ENCODE data around the gene CA6. TPM values are rescaled to one million over a fixed set of nuclear protein-coding genes. Genes with fewer than 3 reads are reported as not detected.
A peak's percentile ranks its signal among the peaks of the same experiment; 100 is the strongest.
"Not testable (repeated sequence)": the region's sequence is repeated elsewhere in the genome, so short reads cannot be mapped to it uniquely, and the experiment has no call there.

CA6 gene
- total RNA-seq, 1 donor from 2014 or later = not detected

- no peak for DNase-seq (ENCODE audit: low read depth in 2 of 2)
These were observed 24.3 kb downstream of the CA6 start for GRCh38 chr1:8969937-8970336.

- no peak for DNase-seq (ENCODE audit: low read depth in 2 of 2)
These were observed 25.2 kb downstream of the CA6 start for GRCh38 chr1:8970870-8971337.

- DNase-seq (ENCODE audit: low read depth in 2 of 2) = peak in 1 of 2 donors; percentile 32
These were observed 28.9 kb downstream of the CA6 start for GRCh38 chr1:8974551-8974950.

- peak in 1 of 2 donors; percentile 33 for DNase-seq (ENCODE audit: low read depth in 2 of 2)
These were observed 30.7 kb downstream of the CA6 start for GRCh38 chr1:8976338-8976737.

- DNase-seq (ENCODE audit: low read depth in 2 of 2) = no peak
These were observed 31.3 kb downstream of the CA6 start for GRCh38 chr1:8976896-8977450.

- DNase-seq (ENCODE audit: low read depth in 2 of 2) = no peak
These were observed 35.0 kb downstream of the CA6 start for GRCh38 chr1:8980656-8981055.

- DNase-seq (ENCODE audit: low read depth in 2 of 2) = no peak
These were observed 35.5 kb downstream of the CA6 start for GRCh38 chr1:8981169-8981568.

- no peak for DNase-seq (ENCODE audit: low read depth in 2 of 2)
These were observed 38.5 kb downstream of the CA6 start for GRCh38 chr1:8984203-8984602.

GRCh38 chr1:8984990-8985389, 39.3 kb downstream of the CA6 start:
- no peak for DNase-seq (ENCODE audit: low read depth in 2 of 2)

- DNase-seq (ENCODE audit: low read depth in 2 of 2) = peak; percentile 94 to 98
These were observed 40.5 kb downstream of the CA6 start for GRCh38 chr1:8985915-8986813.

- no peak for DNase-seq (ENCODE audit: low read depth in 2 of 2)
These were observed 41.1 kb downstream of the CA6 start for GRCh38 chr1:8986814-8987190.

GRCh38 chr1:8987881-8988617, 42.4 kb downstream of the CA6 start:
- peak in 1 of 2 donors; percentile 59 for DNase-seq (ENCODE audit: low read depth in 2 of 2)

GRCh38 chr1:8988618-8988967, 42.9 kb downstream of the CA6 start:
- DNase-seq (ENCODE audit: low read depth in 2 of 2) = no peak

- DNase-seq (ENCODE audit: low read depth in 2 of 2) = no peak
These were observed 43.4 kb downstream of the CA6 start for GRCh38 chr1:8989061-8989460.

GRCh38 chr1:8989821-8990220, 44.2 kb downstream of the CA6 start:
- no peak for DNase-seq (ENCODE audit: low read depth in 2 of 2)

GRCh38 chr1:8992936-8993687, 47.4 kb downstream of the CA6 start:
- no peak for DNase-seq (ENCODE audit: low read depth in 2 of 2)

GRCh38 chr1:8993962-8994675, 48.5 kb downstream of the CA6 start:
- not testable (repeated sequence) for DNase-seq (ENCODE audit: low read depth in 2 of 2)

- not testable (repeated sequence) for DNase-seq (ENCODE audit: low read depth in 2 of 2)
These were observed 56.0 kb downstream of the CA6 start for GRCh38 chr1:9001534-9002214.

GRCh38 chr1:9002215-9002560, 56.5 kb downstream of the CA6 start:
- not testable (repeated sequence) for DNase-seq (ENCODE audit: low read depth in 2 of 2)

GRCh38 chr1:9004031-9004699, 58.5 kb downstream of the CA6 start:
- no peak for DNase-seq (ENCODE audit: low read depth in 2 of 2)

Measured in dermis microvascular lymphatic vessel endothelial cell (primary cell).